Measurements from ENCODE around the gene PLD5.
"Not testable (repeated sequence)": the region's sequence is repeated elsewhere in the genome, so short reads cannot be mapped to it uniquely, and the experiment has no call there.

Gene PLD5

DNA sequence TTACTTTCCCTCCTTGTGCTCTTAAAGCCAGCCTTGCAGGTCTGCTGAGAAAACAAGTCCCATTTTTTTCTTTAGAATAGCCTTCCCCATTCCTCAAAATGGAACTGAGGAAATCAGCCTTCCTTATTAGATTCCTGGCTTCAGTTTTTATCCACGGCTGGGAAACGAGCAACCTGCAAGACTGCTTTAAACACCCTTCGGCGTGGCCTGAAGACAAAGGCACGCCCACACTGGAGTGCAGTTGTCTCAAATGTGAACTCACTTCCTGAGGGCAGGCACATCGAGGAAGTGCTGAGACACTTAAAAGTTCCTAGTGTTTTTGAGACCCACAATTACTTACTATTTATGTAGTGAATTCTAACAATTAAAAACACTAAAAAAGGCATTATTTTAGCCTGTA lies 148.4 kb downstream of the PLD5 start:
- H3K4me1 ChIP-seq (ENCODE audit: control insufficient read depth, insufficient read depth, low read length); H3K36me3 ChIP-seq (ENCODE audit: control insufficient read depth, insufficient read depth, low read length); H3K27me3 ChIP-seq (ENCODE audit: control insufficient read depth, insufficient read depth, low read length); H3K9ac ChIP-seq (ENCODE audit: low read length); H3K9me3 ChIP-seq (ENCODE audit: control insufficient read depth, insufficient read depth, low read depth, low read length); H3K4me3 ChIP-seq (ENCODE audit: low read depth, low read length); H3K27ac ChIP-seq (ENCODE audit: low read depth, low read length): not testable (repeated sequence)

DNA sequence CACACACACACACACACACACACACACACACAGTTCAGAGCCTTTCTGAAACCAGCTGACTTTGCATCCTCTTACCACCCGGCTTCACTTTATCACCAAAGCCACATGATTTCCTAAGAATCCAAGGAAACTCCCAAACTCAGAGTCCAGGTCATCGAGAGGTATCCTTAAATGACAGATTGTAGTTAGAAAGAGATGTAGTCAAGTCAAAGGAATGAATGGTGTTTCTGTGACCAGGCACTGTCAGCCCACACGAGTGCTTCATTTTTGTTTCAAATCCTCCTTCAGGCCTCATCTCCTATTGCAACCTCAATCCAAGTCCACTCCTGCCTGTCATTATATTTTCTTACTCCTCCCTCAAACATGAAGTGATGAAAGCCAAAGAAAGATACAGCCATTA lies 174.1 kb downstream of the PLD5 start:
- H3K9ac ChIP-seq (ENCODE audit: low read length); H3K36me3 ChIP-seq (ENCODE audit: control insufficient read depth, insufficient read depth, low read length); H3K4me3 ChIP-seq (ENCODE audit: low read depth, low read length); H3K9me3 ChIP-seq (ENCODE audit: control insufficient read depth, insufficient read depth, low read depth, low read length); H3K27me3 ChIP-seq (ENCODE audit: control insufficient read depth, insufficient read depth, low read length); H3K4me1 ChIP-seq (ENCODE audit: control insufficient read depth, insufficient read depth, low read length); H3K27ac ChIP-seq (ENCODE audit: low read depth, low read length): not testable (repeated sequence)

DNA sequence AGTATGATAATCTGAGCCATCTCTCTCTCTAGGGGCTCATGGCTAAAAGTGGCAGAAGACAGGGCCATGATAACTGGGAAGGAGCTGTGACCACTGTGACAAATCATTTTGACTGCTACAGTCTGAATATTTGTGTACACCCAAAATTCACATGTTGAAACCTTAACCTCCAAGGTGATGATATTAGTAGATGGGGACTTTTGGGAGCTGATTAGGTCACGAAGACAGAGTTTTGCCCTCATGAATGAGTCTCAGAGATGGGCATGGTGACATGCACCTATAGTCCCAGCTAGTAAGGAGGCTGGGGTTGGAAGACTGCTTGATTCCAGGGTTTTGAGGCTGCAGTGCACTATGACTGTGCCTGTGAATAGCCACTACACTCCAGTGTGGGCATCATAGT lies 174.9 kb downstream of the PLD5 start:
- Histone ChIP-seq H3K9ac (ENCODE audit: low read length) (no peak overlapping the region), H3K27ac (ENCODE audit: low read depth, low read length) (no peak overlapping the region), H3K4me3 (ENCODE audit: low read depth, low read length) (no peak overlapping the region), H3K9me3 (ENCODE audit: control insufficient read depth, insufficient read depth, low read depth, low read length) (no peaks in the 10 kb centered on the region), H3K27me3 (ENCODE audit: control insufficient read depth, insufficient read depth, low read length) (no peaks in the 10 kb centered on the region), H3K36me3 (ENCODE audit: control insufficient read depth, insufficient read depth, low read length) (no peaks in the 10 kb centered on the region), H3K4me1 (ENCODE audit: control insufficient read depth, insufficient read depth, low read length) (no peaks in the 10 kb centered on the region)

DNA sequence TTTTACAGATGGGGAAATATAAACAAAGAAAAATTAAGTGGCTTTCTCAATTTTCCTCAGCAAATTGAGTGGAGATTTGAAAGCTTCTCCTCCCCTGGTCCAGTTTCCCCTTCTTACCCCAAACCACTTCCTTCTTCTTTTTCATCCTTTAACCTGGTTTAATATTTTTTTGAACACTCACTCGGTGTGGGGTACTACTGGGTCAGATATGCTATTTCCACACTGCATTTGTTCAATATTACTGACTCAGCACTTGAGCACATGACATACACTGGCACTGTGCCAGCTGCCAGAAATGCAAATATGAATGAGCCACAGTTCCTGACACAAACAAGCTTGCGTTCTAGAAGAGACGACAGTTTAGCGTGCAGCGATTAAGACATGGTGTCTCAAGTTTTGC lies 193.6 kb downstream of the PLD5 start:
- H3K27ac ChIP-seq (ENCODE audit: low read depth, low read length); H3K9ac ChIP-seq (ENCODE audit: low read length); H3K4me1 ChIP-seq (ENCODE audit: control insufficient read depth, insufficient read depth, low read length); H3K4me3 ChIP-seq (ENCODE audit: low read depth, low read length); H3K9me3 ChIP-seq (ENCODE audit: control insufficient read depth, insufficient read depth, low read depth, low read length); H3K27me3 ChIP-seq (ENCODE audit: control insufficient read depth, insufficient read depth, low read length); H3K36me3 ChIP-seq (ENCODE audit: control insufficient read depth, insufficient read depth, low read length): not testable (repeated sequence)

DNA sequence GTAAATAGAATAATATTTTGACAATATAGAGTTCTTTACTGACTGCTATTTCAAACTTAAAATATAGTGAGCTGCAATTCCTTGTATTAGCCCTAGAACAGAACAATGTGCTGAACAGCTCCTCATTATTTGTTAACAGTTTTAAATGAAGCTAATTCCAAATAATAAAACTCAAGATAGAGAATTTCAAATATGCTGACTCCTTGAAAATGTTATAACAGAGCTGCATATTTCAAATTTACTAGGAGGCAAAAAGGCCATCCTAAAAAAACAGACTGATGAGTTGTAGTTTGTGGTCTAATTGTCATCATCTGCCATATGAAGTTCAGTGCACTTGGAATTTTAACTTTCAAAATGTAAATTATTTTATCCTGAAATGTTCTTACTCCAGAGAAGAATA lies 197.1 kb downstream of the PLD5 start:
- H3K4me3 ChIP-seq (ENCODE audit: low read depth, low read length); H3K36me3 ChIP-seq (ENCODE audit: control insufficient read depth, insufficient read depth, low read length): not testable (repeated sequence)

DNA sequence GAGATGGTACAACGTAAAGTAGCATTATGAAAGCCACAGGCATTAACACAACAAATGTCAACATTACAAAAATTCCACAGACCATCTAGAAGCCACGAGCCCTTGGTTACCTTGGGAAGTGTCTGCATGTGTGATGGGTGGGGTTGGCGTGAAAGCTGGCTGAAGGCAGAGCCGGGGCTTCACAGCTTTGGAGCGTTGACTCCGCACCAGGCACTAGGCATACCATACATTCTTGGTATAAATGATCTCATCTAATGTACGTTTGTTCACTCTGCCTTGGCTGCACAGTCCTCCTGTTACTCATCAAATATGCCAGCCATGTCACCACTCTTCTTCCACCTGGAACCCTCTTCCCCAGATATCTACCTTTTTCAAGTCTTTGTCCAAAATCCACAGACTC lies 202.5 kb downstream of the PLD5 start:
- not testable (repeated sequence) for H3K27ac ChIP-seq (ENCODE audit: low read depth, low read length); H3K4me1 ChIP-seq (ENCODE audit: control insufficient read depth, insufficient read depth, low read length); H3K9me3 ChIP-seq (ENCODE audit: control insufficient read depth, insufficient read depth, low read depth, low read length); H3K4me3 ChIP-seq (ENCODE audit: low read depth, low read length); H3K36me3 ChIP-seq (ENCODE audit: control insufficient read depth, insufficient read depth, low read length); H3K27me3 ChIP-seq (ENCODE audit: control insufficient read depth, insufficient read depth, low read length); H3K9ac ChIP-seq (ENCODE audit: low read length)

More for the DNA sequence above, 197.1 kb downstream of the PLD5 start:
- not testable (repeated sequence) for H3K4me1 ChIP-seq (ENCODE audit: control insufficient read depth, insufficient read depth, low read length); H3K27ac ChIP-seq (ENCODE audit: low read depth, low read length); H3K9me3 ChIP-seq (ENCODE audit: control insufficient read depth, insufficient read depth, low read depth, low read length); H3K9ac ChIP-seq (ENCODE audit: low read length); H3K27me3 ChIP-seq (ENCODE audit: control insufficient read depth, insufficient read depth, low read length)

DNA sequence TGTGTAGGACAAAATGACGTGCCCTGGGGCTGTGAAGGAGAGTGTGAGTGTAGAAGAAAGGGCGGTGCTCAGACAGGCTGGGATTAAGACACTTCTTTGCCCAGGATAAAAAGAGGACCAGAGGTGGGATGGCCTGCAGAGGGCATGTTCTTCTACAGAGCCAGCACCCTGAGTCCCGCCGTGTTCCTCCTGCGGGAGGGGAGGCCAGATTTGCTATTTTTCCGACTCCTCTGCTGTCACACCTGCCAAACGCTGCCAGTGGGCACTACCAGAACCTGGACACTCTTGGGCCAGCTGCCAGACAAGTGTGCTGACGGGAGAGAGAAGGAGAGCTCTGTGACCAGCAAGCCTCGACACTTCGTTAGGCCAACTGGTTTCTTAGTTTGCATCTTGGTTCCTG lies 206.4 kb downstream of the PLD5 start:
- no peak overlapping the region for H3K9ac ChIP-seq (ENCODE audit: low read length)
- H3K4me3 ChIP-seq (ENCODE audit: low read depth, low read length), result no peak overlapping the region
- no peaks in the 10 kb centered on the region for H3K27me3 ChIP-seq (ENCODE audit: control insufficient read depth, insufficient read depth, low read length)
- no peak overlapping the region for H3K27ac ChIP-seq (ENCODE audit: low read depth, low read length)
- H3K9me3 ChIP-seq (ENCODE audit: control insufficient read depth, insufficient read depth, low read depth, low read length), result no peaks in the 10 kb centered on the region
- H3K4me1 ChIP-seq (ENCODE audit: control insufficient read depth, insufficient read depth, low read length), result no peaks in the 10 kb centered on the region
- no peaks in the 10 kb centered on the region for H3K36me3 ChIP-seq (ENCODE audit: control insufficient read depth, insufficient read depth, low read length)

DNA sequence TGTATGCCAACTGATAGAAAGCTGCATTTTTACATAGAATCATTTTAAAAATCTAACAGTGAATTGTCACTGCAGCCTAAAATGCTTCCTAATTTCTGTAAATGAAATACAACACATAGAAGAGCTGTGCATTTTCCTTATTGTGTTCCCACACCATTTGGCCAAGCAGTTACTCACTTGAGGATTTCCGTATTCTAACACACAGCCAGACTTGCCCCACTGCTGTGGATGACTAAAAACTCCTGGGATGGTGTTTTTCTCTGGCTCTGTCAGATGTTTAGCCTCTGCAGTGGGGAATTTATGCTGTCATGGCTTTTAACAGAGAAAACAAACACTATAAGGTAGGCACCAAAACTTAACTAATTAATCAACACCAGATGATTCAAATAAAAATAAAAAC lies 209.6 kb downstream of the PLD5 start:
- not testable (repeated sequence) for H3K4me3 ChIP-seq (ENCODE audit: low read depth, low read length); H3K36me3 ChIP-seq (ENCODE audit: control insufficient read depth, insufficient read depth, low read length); H3K27ac ChIP-seq (ENCODE audit: low read depth, low read length); H3K9me3 ChIP-seq (ENCODE audit: control insufficient read depth, insufficient read depth, low read depth, low read length); H3K9ac ChIP-seq (ENCODE audit: low read length); H3K27me3 ChIP-seq (ENCODE audit: control insufficient read depth, insufficient read depth, low read length); H3K4me1 ChIP-seq (ENCODE audit: control insufficient read depth, insufficient read depth, low read length)

DNA sequence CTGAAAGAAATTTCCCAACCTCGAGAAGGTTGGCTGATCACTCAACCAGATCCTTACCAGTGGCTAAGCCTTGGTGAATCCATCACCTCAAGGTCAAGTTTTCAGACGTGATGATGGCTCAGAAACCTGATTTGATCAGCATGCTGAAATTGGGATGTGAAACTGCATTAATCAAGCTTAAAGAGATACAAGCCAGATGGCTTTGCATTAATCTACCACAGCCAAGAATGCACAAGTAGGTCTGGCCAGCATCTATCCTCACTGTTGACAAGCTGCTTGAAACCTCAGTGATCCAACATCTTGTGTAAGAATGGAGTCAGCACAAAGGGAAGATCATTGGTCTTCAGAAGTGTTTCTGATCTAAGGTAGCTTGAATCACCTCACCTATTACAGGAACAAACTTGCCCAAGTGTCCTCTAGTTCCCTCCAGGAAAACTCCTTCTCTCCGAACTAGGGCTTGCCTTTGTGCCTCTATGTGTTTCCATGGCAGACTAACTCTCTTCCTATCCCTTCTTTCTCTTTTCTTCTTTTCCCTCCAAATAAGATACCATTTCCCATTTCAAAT lies 210.3 kb downstream of the PLD5 start:
- H3K27ac ChIP-seq (ENCODE audit: low read depth, low read length); H3K4me1 ChIP-seq (ENCODE audit: control insufficient read depth, insufficient read depth, low read length); H3K9me3 ChIP-seq (ENCODE audit: control insufficient read depth, insufficient read depth, low read depth, low read length); H3K36me3 ChIP-seq (ENCODE audit: control insufficient read depth, insufficient read depth, low read length); H3K9ac ChIP-seq (ENCODE audit: low read length); H3K27me3 ChIP-seq (ENCODE audit: control insufficient read depth, insufficient read depth, low read length); H3K4me3 ChIP-seq (ENCODE audit: low read depth, low read length): not testable (repeated sequence)

DNA sequence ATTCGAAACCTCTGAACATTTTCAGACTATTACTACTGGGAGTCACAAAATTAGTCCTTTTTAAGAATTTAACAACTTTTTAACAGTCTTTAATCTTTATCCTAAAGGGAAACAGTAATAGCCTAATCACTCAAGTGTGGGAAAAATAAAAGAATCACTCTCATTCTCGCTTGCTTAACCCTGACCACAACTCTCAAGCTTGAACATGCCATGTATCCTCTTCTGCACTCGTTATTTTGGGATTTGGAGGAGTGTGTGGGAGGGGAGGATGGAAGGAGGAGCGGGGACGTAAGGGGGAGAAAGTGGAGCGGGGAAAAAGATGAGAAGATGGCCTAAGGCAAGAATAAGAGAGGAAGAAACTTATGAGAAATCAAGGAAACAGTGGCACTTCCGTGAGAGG lies 215.8 kb downstream of the PLD5 start:
- not testable (repeated sequence) for H3K9ac ChIP-seq (ENCODE audit: low read length); H3K27me3 ChIP-seq (ENCODE audit: control insufficient read depth, insufficient read depth, low read length); H3K27ac ChIP-seq (ENCODE audit: low read depth, low read length); H3K4me1 ChIP-seq (ENCODE audit: control insufficient read depth, insufficient read depth, low read length); H3K9me3 ChIP-seq (ENCODE audit: control insufficient read depth, insufficient read depth, low read depth, low read length); H3K36me3 ChIP-seq (ENCODE audit: control insufficient read depth, insufficient read depth, low read length); H3K4me3 ChIP-seq (ENCODE audit: low read depth, low read length)

DNA sequence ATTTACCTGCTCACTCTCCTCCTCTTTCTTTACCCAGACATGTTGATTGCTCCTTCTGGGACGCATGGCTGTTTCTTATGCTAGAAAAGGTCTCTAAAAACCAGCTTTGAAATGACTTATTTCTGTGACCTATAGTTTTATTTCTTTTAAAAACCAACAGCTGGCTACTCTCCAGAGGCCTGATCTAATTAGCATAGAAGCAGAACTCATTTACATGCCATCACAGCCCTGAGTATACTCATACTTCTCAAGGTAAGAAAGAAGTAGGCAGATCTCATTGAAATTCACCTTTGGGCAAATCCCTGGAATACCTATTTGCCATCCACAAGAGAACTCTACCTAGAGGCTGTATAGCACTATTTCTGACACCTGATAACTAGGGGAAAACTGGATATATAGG lies 230.7 kb downstream of the PLD5 start:
- H3K4me1 ChIP-seq (ENCODE audit: control insufficient read depth, insufficient read depth, low read length); H3K9ac ChIP-seq (ENCODE audit: low read length); H3K27ac ChIP-seq (ENCODE audit: low read depth, low read length); H3K27me3 ChIP-seq (ENCODE audit: control insufficient read depth, insufficient read depth, low read length); H3K36me3 ChIP-seq (ENCODE audit: control insufficient read depth, insufficient read depth, low read length); H3K9me3 ChIP-seq (ENCODE audit: control insufficient read depth, insufficient read depth, low read depth, low read length); H3K4me3 ChIP-seq (ENCODE audit: low read depth, low read length): not testable (repeated sequence)

DNA sequence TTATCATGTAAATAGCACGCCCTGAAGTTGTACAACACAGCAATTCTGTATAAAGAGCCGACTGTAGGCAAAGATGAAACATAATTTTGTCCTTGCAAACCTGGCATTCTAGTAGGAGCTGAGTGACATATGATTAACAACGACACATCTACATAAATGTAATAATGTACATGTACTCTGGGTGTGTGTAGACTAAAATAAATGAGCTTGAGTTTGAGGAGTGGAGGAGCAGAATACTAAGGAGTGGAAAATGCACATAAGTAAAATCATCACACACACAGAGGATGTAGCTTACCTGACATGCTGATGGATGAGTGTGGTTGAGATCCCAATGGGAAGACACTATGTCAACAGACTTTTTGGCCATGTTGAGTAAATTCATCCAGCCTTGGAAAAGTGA lies 236.4 kb downstream of the PLD5 start:
- H3K9me3 ChIP-seq (ENCODE audit: control insufficient read depth, insufficient read depth, low read depth, low read length); H3K27ac ChIP-seq (ENCODE audit: low read depth, low read length); H3K4me1 ChIP-seq (ENCODE audit: control insufficient read depth, insufficient read depth, low read length); H3K36me3 ChIP-seq (ENCODE audit: control insufficient read depth, insufficient read depth, low read length); H3K9ac ChIP-seq (ENCODE audit: low read length); H3K4me3 ChIP-seq (ENCODE audit: low read depth, low read length); H3K27me3 ChIP-seq (ENCODE audit: control insufficient read depth, insufficient read depth, low read length): not testable (repeated sequence)

Data from HUES6 (cell line).